NK-92 (cell line): ENCODE data around the gene IQCM.
"Not testable (repeated sequence)": the region's sequence is repeated elsewhere in the genome, so short reads cannot be mapped to it uniquely, and the experiment has no call there.

Experiments
- DNase-seq: peaks from one replicate; lab custom pipeline; 2025; ENCODE audit not compliant: unreplicated experiment; lab: John Stamatoyannopoulos, UW

The IQCM gene

DNA sequence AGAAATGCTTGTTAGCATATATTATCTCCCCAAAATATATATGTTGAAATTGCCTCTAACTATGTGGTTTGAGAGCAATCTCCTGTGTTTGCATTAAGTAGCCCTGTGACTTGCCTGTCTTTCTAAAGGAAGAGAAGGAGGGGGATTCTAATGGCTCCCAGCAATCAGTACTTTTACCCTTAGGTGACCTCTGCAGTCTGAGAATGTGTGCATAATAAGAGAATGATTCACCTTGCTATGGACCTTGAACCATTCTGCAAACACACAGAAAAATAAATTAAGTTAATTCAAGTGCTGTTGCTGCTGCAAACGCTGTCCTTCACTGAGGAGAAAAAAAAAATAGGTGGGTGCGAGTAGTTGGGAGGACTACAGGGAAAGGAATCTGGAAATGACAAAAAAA, 322.2 kb downstream of the IQCM start:
- DNase-seq: no peak

DNA sequence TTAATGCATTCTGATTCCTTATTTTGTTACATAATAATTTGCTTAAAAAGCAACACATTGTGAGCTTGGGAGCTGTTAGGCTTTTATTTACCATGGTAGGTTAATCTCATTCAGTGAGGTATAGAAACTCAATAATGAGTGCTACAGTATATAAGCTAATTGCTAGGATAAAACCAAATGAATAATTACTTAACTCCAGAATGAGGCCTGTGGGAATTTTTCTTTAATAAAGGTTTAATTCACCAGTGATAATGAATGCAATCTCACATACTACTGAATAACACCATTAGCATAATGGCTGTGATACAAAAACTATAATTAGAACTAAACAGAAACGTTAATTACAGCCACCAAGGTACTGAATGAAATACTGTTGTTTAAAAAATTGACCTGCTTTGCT, 326.3 kb downstream of the IQCM start:
- DNase-seq: no peak

DNA sequence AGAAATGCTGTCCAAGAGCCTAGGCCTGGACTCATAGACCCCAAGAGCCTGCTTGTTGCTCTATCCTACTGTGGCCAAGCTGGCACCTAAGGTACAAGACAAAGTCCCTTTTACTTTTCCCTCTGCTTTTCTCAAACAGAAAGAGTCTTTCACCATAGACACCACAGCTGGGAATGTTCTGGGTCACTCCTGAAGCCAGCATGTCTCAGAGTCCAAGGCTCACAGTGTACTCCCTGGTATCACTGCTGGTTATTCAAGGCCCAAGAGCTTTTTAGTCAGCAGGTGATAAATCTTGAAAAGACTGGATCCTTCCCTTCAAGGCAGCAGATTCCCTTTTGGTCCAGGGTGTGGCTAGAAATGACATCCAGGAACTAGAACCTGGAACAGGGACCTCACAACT, 328.8 kb downstream of the IQCM start:
- no peak for DNase-seq

DNA sequence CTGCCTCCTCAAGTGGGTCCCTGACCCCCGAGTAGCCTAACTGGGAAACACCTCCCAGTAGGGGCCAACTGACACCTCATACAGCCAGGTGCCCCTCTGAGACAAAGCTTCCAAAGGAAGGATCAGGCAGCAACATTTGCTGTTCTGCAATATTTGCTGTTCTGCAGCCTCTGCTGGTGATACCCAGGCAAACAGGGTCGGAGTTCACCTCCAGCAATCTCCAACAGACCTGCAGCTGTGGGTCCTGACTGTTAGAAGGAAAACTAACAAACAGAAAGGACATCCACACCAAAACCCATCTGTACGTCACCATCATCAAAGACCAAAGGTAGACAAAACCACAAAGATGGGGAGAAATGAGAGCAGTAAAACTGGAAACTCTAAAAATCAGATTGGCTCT, 347.0 kb downstream of the IQCM start:
- DNase-seq: not testable (repeated sequence)

DNA sequence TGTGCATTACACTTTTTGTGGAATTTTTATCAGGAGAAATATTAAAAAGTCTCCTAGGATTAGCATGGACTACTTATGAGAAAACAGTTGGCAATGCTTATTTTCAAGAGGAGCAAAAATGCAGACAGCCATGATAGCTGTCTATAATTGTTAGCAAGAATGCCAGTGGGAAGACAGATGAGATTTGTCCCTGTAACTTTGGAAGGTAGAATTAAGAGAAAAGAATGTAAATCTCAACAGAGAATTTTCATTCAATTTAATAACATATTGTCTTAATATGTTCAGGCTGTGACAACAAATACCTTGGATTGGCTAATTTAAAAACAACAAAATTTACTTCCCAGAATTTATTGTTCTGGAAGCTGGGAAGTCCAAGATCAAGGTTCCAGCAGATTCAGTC, 349.2 kb downstream of the IQCM start:
- DNase-seq: no peak

DNA sequence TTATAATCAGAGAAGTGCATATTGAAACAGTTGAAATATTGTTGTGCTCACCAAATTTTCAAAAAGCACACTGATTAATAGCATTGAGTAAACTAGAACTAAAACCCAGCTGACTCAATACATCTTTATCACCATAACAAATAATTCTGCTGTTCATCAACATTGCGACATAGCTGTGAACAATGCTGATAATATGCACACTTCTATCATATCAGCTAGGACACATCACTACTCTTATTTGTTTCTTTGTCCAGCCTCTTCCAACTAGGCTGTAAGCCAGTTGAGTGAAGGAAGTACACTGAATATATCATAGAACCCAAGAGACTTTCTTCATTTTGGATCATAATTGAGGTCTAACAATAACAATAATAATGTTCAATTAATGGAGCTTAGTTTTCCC, 349.7 kb downstream of the IQCM start:
- no peak for DNase-seq

DNA sequence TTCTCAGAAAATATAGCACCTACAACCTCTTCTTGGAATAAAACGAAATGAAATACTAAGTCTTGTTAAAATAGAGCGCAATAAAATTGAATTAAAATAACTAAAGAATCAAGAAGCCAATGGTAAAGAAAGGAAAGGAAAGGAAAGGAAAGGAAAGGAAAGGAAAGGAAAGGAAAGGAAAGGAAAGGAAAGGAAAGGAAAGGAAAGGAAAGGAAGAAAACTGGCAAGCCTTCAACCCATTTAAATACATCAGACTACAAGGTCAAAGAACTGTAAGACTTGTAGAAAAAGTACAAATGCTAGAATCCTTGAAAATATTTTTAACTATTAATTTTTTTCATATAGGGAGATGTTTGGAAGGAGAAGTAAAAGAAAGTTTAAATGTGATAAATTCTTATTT, 372.1 kb downstream of the IQCM start:
- no peak for DNase-seq

DNA sequence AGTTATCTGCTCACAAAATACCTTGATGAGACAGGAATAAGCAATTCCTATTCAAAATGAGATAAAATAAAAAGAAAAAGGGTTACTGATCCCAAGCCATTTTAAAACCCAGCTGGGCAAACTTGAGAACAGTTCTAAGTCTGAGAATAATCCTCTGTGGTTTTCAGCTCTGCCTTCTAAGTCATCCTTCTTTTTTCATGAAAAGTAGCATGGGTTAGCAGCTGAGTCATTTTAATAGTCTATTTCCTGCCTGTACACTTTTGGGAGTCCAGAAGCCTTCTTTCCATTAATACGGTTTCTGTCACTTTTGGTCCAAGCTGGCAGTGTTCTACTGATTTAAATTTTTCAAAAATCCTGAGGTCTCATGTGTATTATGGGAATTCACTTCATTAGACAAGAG, 374.3 kb downstream of the IQCM start:
- DNase-seq: no peak

DNA sequence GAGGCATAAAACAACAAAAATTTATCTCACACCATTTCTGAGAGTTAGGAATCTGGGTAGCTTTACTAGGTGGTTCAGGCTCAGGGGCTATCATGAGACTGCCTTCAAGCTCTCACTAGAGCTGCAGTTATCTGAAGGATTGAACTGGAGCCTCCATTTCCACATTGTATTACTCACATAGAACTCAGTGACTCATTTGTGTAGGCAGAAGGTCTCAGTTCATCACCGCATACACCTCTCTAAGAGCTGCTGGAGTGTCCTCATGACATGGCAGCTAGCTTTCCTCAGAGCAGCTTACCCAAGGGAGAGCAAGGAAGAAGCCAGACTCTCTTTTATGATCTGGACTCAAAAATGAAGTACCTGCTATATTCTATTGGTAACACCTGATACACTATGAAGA, 389.2 kb downstream of the IQCM start:
- no peak for DNase-seq

DNA sequence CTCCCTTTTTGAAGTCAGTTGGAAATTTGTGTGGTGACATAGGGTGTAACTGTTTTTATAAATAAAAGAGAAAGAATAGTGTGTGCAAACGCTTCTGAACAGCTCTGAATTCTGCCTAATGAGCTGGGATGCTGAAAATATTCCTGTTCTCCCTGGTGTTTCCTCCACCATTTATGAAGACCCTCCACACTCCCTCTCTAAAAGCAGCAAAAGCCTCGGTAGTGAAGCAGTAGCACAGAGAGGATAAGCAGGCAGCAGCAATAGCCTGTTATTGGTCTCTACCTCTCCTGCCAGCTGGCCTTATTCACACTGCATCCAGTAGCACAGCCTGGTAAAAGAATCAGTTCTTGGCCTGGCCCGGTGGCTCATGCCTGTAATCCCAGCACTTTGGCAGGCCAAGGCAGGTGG, 406.1 kb downstream of the IQCM start:
- DNase-seq: no peak

DNA sequence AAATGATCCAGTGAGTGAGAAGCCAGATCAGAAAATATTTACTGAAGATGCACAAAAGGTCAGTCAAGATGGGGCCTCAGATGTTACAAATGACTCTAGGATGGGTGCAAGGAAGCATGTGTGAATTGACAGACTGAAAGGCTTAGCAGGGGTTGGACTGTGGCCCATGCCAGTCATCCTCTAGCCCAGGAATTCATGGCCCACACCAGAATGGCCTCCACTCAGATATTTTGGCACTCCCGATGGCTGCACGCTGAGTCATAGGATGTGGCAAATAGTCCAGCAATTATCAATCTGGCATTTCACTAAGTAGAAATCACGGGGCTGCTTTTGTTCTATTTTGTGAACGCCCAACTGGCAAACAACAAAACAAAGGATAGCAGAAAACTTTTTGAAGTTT, 406.5 kb downstream of the IQCM start:
- DNase-seq: no peak

DNA sequence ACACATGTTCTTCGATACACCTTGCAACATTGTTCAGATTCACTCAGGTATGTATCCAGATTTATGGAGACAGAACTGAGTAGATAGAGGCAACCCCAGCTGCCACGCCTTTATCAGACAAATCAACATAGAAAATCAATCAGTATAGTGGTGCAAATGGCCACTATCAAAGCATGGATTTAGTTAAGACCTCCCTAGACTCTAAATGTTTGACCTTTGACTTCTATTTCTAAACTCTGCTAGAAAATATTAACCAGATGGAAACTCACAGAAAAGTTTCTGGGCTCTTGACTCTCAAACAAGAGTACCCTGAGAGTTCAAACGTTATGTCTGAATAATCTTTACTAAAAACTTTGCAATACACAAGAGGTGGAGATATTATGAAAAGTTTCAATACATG, 411.5 kb downstream of the IQCM start:
- no peak for DNase-seq

DNA sequence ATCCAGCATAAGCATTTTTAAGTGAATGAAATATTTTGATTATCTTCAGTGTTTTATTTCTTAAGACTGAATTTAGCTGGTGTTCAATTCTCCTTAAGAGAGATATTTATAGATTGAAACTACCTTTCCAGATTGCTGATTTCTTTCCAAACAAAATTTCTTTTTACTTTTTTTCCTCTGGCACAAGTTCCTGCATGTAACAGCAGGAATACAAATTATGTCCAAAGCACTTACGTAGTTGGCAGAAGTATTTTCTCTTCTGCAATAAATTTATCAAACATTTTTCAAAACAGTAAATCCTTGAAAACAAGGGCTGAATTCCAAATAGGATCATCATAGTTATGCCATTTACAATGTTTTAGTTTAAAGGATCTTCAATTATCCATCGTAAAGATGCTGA, 412.6 kb downstream of the IQCM start:
- no peak for DNase-seq

DNA sequence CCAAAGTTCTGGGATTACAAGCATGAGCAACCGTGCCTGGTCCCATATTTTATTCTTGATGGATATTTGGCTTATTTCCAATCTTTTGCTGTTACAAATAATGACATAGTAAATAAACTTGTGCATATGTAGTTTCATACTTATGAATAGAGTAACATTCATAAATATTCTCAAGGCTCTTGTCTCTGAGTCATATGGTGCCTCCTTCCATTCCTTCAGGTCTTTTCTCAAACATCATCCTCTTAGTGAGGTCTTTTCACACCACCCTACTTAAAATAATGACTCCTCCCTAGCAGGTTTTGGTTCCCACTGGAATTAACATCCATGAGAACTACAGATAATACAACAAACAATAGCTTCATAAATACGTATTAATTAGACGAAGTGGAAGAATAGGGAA, 416.6 kb downstream of the IQCM start:
- no peak for DNase-seq

DNA sequence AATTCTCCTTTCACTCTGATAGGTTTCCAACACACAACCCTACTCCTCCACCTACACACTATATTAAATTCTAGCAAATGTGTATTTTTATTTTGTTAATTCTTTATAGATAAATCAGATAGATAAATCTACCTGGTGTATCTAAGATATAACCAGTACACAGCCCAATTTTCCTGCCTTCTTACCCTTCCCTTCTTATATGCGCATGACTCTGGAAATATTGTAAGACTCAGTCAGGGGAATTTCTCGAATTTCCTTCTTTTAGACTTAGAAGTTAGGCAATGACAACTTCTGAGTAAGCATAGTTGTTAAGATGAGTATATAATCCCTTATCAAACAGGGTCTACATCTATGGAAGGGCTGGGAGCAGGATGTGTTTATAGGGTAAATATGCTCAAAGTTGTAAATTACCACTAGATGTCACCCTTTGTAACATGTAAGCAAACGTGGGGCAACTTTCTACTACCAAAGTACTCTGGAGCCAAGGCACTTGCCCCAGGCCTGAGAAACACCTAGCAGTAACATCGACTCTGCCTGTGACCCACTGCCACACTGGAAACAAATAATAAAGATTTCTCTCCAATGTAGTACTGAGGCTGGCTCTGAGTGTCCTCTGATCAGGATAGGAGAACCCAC, 444.7 kb downstream of the IQCM start:
- DNase-seq: no peak

DNA sequence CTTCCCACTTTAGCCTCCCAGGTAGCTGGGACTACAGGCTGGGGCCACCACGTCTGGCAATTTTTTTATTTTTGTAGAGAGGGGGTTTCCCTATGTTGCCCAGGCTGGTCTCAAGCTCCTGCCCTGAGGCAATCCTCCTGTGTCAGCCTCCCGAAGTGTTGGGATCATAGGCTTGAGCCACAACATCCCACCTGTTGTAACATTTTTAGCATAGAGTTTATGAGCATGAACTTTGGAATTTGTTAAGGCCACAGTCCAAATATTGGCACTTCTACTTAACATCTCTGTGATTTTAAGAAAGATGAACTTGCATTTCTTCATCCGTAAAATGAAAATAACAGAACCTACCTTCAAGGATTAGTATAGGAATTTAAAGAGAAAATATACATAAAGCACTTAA, 445.6 kb downstream of the IQCM start:
- no peak for DNase-seq

DNA sequence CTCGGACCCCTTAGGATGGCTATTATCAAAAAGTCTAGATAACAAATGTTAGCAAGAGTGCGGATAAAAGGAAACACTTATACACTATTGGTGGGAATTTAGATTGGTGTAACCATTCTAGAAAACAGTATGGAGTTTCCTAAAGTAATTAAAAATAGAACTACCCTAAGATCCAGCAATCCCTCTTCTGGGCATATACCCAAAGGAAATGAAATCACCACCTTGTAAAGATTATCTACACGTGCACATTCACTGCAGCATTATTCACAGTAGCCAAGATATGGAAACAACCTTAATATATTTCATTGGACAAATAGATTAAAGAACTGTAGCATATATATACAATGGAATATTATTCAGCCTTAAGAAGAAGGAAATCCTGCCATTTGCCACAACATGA, 462.4 kb downstream of the IQCM start:
- no peak for DNase-seq

DNA sequence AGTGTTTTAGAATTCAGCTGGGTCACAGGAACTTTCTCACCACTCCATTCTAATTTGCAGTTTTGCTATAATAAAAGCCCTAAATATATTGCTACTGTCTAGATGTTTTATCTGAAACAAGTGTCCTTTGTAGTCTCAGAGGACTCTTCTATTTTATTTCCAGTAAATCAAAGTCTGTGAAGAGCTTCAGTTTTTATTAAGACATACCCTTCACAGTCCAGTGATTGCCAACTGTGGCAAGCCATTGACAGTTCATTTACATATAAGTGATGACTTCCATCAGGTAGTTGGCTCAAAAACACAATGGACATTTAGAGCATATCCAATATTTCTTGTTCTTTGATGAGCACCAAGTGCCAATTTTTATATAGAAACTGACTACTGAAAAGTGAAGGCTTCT, 466.1 kb downstream of the IQCM start:
- no peak for DNase-seq

DNA sequence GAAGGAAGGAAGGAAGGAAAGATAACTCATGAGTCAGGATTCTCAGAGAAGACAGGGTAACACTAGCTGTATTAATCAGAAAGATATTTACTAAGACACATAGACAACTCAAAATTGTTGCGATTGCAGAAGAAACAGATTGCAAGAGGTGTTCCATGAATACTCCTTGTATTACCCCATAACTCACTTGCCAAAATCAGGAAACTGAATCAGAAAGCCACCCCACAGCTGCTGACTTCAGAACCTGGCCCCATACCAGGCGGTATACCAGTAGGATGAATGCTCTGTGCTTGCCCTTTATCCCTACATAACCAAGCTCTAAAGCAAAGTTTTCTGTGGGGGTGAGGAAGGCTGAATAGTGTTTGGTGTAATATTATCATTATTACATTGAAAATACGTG, 468.5 kb downstream of the IQCM start:
- no peak for DNase-seq

DNA sequence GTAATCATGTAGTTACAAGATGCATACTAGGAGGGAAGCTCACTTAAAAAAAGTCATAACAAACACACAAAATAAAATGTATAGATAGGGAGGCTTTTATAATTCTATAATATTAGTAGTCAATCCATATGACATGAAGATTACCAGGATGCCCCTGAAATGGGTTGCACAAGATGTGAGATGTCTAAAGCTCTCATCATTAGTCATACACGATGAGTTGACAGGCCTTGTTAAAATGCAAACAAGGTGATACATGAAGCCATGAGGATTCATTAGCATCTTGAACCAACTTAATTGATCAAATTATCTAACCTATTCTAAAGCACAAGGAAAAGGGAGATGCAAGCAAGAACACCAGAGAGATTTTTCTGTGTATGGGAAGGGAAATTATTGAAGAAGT, 470.2 kb downstream of the IQCM start:
- DNase-seq: no peak

DNA sequence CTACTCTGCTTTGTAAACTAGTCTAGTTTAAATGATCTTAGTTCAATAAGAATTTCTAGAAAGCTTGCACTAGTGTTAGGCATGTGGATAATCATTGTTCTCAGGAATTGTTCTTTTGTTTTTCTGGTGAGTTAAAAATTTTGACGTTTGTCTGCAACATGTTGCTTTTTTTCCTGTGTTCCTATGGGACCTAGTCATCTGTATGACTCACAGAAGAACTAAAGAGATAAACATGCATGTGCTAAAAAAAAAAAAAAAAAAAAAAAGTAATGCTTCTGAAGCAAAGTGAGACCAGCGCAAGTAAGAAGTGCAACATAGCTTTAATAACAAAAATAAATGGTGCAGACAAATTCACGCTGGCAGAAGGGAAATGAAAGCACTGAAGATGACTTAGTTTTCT, 471.2 kb downstream of the IQCM start:
- DNase-seq: no peak

DNA sequence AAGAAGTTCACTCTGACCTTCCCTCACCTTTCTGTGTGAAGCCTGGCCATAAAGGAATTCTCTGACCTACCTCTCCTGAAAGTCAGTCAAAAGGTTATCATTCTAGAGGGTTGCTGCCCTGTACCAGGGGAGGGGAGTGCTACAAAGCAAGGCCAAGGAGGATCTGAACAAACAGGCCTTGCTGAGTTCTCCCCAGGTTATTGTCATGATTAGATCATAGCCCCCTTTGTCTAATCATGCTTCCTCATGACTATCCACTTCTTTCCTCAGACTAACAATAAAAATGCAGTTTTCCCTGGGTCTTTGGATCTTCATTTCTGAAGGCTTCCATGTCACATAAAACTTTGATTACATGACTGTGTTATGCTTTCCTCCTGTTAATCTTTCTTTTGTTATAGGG, 472.0 kb downstream of the IQCM start:
- no peak for DNase-seq

DNA sequence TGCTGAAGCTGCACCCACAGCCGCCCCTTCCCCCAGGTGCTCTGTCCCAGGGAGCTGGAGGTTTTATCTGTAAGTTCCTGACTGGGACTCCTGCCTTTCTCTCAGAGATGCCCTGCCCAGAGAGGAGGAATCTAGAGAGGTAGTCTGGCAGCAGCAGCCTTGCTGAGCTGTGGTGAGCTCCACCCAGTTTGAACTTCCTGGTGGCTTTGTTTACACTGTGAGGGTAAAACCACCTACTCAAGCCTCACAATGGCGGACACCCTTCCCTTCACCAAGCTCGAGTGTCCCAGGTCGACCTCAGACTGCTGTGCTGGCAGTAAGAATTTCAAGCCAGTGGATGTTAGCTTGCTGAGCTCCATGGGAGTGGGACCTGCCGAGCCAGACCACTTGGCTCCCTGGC, 474.5 kb downstream of the IQCM start:
- not testable (repeated sequence) for DNase-seq

DNA sequence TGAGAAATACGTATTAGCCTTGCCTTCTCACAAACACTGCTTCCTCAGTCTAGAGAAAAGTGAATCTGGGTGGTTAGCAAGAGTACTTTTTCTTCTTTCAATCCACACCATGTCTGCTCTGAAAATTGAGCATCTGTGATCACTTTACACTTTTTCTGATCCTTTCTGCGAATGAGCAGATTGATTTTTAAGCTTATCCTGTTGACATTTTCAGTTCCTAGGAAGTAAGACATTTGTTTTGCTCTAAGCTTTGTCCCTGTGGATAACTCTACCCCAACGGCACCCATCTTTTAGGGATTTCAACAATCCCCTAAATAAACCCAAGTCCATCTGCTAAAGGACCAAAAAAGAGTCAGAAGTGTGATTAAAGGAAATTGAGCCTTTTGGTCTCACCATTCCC, 487.5 kb downstream of the IQCM start:
- no peak for DNase-seq
